ENCODE results near the gene TGFBRAP1. TPM values are rescaled to one million over a fixed set of nuclear protein-coding genes. Genes with fewer than 3 reads are reported as not detected.

The TGFBRAP1 gene
- total RNA-seq, 1 experiment from 2014 or later: 16.7 TPM

DNA sequence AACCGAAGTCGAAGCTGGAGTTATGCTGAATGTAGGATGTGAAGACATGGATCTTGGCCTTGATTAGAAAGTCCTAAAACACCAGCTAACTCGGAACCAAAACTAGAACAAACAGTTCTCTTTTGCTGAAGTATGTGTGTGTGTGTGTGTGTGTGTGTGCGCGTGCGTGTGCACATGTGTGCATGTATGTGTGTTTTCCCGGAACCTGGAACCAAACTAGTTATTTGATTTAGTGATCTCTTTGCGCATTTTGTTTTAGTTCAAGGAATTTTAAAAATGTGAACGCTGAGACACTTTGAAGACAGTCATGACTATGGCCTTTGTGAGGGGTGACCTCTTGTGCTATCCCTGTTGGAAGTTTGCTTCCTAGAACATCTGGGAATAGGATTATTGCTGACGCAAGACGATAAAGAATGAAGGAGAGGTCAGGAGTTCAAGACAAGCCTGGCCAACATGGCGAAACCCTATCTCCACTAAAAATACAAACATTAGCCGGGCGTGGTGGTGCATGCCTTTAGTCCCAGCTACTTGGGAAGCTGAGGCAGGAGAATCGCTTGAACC is 45.5 kb upstream of the TGFBRAP1 start:
- H3K27ac ChIP-seq: no peak overlapping the region
- POLR2A ChIA-PET (ENCODE audit: unreplicated experiment): interaction anchor here (0.6 kb wide), 1 partner anchor 16 kb away, joined by 17 read pairs; no protein-coding TSS in a partner anchor

DNA sequence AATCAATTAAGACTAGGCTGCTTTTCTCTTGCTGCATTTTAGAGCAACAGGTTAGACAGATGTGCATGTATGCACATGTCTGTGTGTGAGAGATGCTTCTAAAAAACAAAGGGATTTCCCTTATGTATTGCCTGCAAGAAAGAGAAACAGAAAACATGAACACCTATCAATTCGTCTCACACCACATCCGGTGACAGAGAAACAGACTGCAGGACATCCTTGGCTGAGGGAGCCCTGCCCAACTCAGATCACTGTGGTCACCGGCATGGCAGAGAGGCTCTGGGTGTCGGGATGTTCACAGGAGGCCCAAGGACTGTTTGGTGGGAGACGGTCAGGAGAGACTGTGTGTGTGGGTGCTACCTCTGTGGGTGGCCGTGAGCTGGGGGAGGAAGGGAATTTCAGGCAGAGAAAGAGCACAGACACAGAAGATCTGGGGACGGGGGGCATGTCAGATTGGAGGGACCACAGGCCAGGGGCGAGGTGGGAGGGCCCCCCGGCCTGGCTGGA is 44.4 kb upstream of the TGFBRAP1 start:
- TF ChIP-seq, protein P1, sequence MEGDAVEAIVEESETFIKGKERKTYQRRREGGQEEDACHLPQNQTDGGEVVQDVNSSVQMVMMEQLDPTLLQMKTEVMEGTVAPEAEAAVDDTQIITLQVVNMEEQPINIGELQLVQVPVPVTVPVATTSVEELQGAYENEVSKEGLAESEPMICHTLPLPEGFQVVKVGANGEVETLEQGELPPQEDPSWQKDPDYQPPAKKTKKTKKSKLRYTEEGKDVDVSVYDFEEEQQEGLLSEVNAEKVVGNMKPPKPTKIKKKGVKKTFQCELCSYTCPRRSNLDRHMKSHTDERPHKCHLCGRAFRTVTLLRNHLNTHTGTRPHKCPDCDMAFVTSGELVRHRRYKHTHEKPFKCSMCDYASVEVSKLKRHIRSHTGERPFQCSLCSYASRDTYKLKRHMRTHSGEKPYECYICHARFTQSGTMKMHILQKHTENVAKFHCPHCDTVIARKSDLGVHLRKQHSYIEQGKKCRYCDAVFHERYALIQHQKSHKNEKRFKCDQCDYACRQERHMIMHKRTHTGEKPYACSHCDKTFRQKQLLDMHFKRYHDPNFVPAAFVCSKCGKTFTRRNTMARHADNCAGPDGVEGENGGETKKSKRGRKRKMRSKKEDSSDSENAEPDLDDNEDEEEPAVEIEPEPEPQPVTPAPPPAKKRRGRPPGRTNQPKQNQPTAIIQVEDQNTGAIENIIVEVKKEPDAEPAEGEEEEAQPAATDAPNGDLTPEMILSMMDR (conservative IDR thresholded peaks at IDR 0.05): no peak
- TF ChIP-seq EZH2 (IDR thresholded peaks at IDR 0.05; ENCODE audit: low read depth): no peak
- ChIA-PET CTCF (no interaction called here), POLR2A (ENCODE audit: unreplicated experiment) (no interaction called here)
- Histone ChIP-seq H3K79me2 (ENCODE audit: low read depth) (peaks cover 71% of the 10 kb centered on the region), H3K27ac (no peak overlapping the region), H3K36me3 (ENCODE audit: low read depth) (peaks cover 84% of the 10 kb centered on the region), H3K27me3 (ENCODE audit: insufficient read depth, low read depth) (no peaks in the 10 kb centered on the region), H3K4me1 (replicated peaks; ENCODE audit: insufficient read depth) (no peaks in the 10 kb centered on the region; the same call in 1 of the 2 replicates), H4K20me1 (ENCODE audit: insufficient read depth) (peaks cover 7% of the 10 kb centered on the region), H3K4me2 (no peak overlapping the region), H3K4me3 (no peak overlapping the region), H3K9me2 (ENCODE audit: insufficient read depth) (no peaks in the 10 kb centered on the region), H3F3A (ENCODE audit: insufficient read depth, low read depth) (peaks cover 62% of the 10 kb centered on the region; the same call in 1 of the 2 replicates), H3K9me3 (ENCODE audit: insufficient read depth, low read depth) (no peaks in the 10 kb centered on the region), H2AFZ (no peak overlapping the region)
- DNase-seq: no peak
- no TSS peak for BruUV-seq (replicated peaks)
- intact Hi-C loops (cut with micrococcal nuclease; ENCODE audit: unreplicated experiment): no loop called here

More for the DNA sequence above, 45.5 kb upstream of the TGFBRAP1 start:
- H3K79me2 ChIP-seq (ENCODE audit: low read depth): peaks cover 74% of the 10 kb centered on the region
- H2AFZ ChIP-seq: no peak overlapping the region
- peaks cover 85% of the 10 kb centered on the region for H3K36me3 ChIP-seq (ENCODE audit: low read depth)
- CTCF ChIA-PET: interaction anchor here (1.0 kb wide), 1 partner anchor 146 kb away, joined by 3 read pairs; no protein-coding TSS in a partner anchor
- intact Hi-C loops (cut with micrococcal nuclease; ENCODE audit: unreplicated experiment): no loop called here
- peaks cover 11% of the 10 kb centered on the region for H3K4me1 ChIP-seq (replicated peaks; ENCODE audit: insufficient read depth)
- H3K27me3 ChIP-seq (ENCODE audit: insufficient read depth, low read depth): no peaks in the 10 kb centered on the region
- no TSS peak for BruUV-seq (replicated peaks)
- peaks cover 7% of the 10 kb centered on the region for H4K20me1 ChIP-seq (ENCODE audit: insufficient read depth)
- no peak overlapping the region for H3K4me2 ChIP-seq
- no peaks in the 10 kb centered on the region for H3K9me2 ChIP-seq (ENCODE audit: insufficient read depth)
- no peak overlapping the region for H3K4me3 ChIP-seq
- TF ChIP-seq, protein P1 (conservative IDR thresholded peaks at IDR 0.05): no peak
- no peak for TF ChIP-seq EZH2 (IDR thresholded peaks at IDR 0.05; ENCODE audit: low read depth)
- no peaks in the 10 kb centered on the region for H3K9me3 ChIP-seq (ENCODE audit: insufficient read depth, low read depth)
- H3F3A ChIP-seq (ENCODE audit: insufficient read depth, low read depth): peaks cover 64% of the 10 kb centered on the region
- DNase-seq: no peak

DNA sequence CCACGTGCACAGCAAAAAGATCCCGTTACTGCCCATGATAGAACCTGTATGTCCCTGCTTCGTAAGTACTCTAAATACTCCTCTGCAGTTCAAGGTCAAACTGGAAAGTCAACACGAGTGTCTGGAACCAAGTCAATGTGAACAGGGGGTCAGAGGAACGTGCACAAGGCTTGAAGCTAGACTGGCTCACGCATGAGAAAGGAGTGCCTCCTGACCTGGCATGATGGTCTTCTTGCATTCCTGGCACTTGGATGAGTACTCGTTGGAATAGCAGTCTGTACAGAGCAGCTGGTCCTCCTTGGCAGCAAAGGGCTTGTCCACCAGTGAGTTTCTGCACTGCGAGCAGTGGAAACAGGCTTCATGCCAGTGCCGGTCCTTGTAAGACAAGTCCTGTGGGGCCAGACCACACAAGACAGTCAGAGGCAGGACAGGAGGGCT is 43.8 kb upstream of the TGFBRAP1 start:
- peaks cover 84% of the 10 kb centered on the region for H3K36me3 ChIP-seq (ENCODE audit: low read depth)
- no TSS peak for BruUV-seq (replicated peaks)
- no peak overlapping the region for H3K4me3 ChIP-seq
- intact Hi-C loops (cut with micrococcal nuclease; ENCODE audit: unreplicated experiment): no loop called here
- no peaks in the 10 kb centered on the region for H3K27me3 ChIP-seq (ENCODE audit: insufficient read depth, low read depth)
- peaks cover 70% of the 10 kb centered on the region for H3K79me2 ChIP-seq (ENCODE audit: low read depth)
- no peaks in the 10 kb centered on the region for H3K9me2 ChIP-seq (ENCODE audit: insufficient read depth)
- peaks cover 61% of the 10 kb centered on the region; the same call in 1 of the 2 replicates for H3F3A ChIP-seq (ENCODE audit: insufficient read depth, low read depth)
- H3K4me2 ChIP-seq: no peak overlapping the region
- CTCF ChIA-PET: interaction anchor here (0.9 kb wide), 1 partner anchor 70 kb away, joined by 3 read pairs; no protein-coding TSS in a partner anchor
- H4K20me1 ChIP-seq (ENCODE audit: insufficient read depth): peaks cover 7% of the 10 kb centered on the region
- H3K27ac ChIP-seq: no peak overlapping the region
- POLR2A ChIA-PET (ENCODE audit: unreplicated experiment): interaction anchor here (1.0 kb wide), 1 partner anchor 8 kb away, joined by 5 read pairs; no protein-coding TSS in a partner anchor
- no peaks in the 10 kb centered on the region; the same call in 1 of the 2 replicates for H3K4me1 ChIP-seq (replicated peaks; ENCODE audit: insufficient read depth)
- no peak overlapping the region for H2AFZ ChIP-seq
- TF ChIP-seq EZH2 (IDR thresholded peaks at IDR 0.05; ENCODE audit: low read depth): no peak
- TF ChIP-seq, protein P1 (conservative IDR thresholded peaks at IDR 0.05): no peak
- H3K9me3 ChIP-seq (ENCODE audit: insufficient read depth, low read depth): no peaks in the 10 kb centered on the region
- no peak for DNase-seq

Data from PC-9 (cell line).